Measurements from ENCODE around the gene GLIS1. TPM values are rescaled to one million over a fixed set of nuclear protein-coding genes. Genes with fewer than 3 reads are reported as not detected.
A peak's percentile ranks its signal among the peaks of the same experiment; 100 is the strongest.

The GLIS1 gene
- total RNA-seq, 1 donor from 2014 or later = 0.07 TPM

- Histone ChIP-seq H3K4me2 (ENCODE audit: low read length) (no peak overlapping the region), H3K79me2 (ENCODE audit: insufficient read depth, low read length) (no peaks in the 10 kb centered on the region), H2AFZ (ENCODE audit: low read depth, low read length) (no peak overlapping the region), H3K9me3 (ENCODE audit: insufficient read depth, low read depth, low read length) (no peaks in the 10 kb centered on the region), H3K9ac (ENCODE audit: low read length) (no peak overlapping the region), H3K4me3 (ENCODE audit: insufficient read depth, low read depth, low read length) (no peak overlapping the region), H3K27ac (ENCODE audit: low read depth, low read length) (no peak overlapping the region), H3K4me1 (ENCODE audit: insufficient read depth, low read length) (peaks cover 19% of the 10 kb centered on the region), H4K20me1 (ENCODE audit: insufficient read depth, low read length) (peaks cover 70% of the 10 kb centered on the region), H3K27me3 (ENCODE audit: insufficient read depth, low read length) (no peaks in the 10 kb centered on the region), H3K36me3 (ENCODE audit: insufficient read depth, low read length) (peaks cover 5% of the 10 kb centered on the region)
- Mint-ChIP-seq H3K27me3 (ENCODE audit: low read depth, unreplicated experiment) (peaks cover 31% of the 10 kb centered on the region), H3K9me3 (ENCODE audit: unreplicated experiment) (no peaks in the 10 kb centered on the region), H3K4me1 (ENCODE audit: low read depth, unreplicated experiment) (peaks cover 1% of the 10 kb centered on the region), H3K27ac (ENCODE audit: unreplicated experiment) (no peak overlapping the region), H3K4me3 (ENCODE audit: unreplicated experiment) (no peak overlapping the region), H3K36me3 (ENCODE audit: low read depth, unreplicated experiment) (no peaks in the 10 kb centered on the region)
- TF ChIP-seq EZH2 (IDR thresholded peaks at IDR 0.05; ENCODE audit: insufficient read depth, low read length) = no peak
- no peak for TF ChIP-seq CTCF (IDR thresholded peaks at IDR 0.05; ENCODE audit: insufficient read depth, low read depth, low read length)
- DNase-seq (ENCODE audit: low read depth) (no peak), FAIRE-seq (no peak)
These were observed 228.7 kb downstream of the GLIS1 start for GRCh38 chr1:53510215-53510614.

DNA sequence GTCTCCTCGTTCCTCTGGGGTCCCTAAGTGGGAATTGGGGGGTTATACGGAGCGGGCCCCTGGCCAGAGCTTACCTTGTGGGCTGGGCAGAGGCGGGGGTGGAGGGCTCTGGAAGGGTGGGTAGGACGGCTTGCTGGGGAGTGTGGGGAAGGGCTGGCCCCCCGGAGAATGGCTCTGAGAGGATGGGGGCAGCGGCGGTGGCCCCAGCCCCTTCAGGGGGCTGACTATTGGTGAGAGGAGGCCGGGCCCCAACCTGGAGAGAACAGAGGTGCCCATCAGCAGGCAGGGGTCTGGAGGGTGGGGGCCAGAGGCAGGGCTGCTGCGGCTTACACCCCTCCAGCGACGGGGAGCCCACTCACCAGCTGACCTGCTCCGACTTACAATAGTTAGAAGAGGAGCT, 229.2 kb downstream of the GLIS1 start:
- no peaks in the 10 kb centered on the region for H3K27me3 ChIP-seq (ENCODE audit: insufficient read depth, low read length)
- no peak for FAIRE-seq
- H3K4me1 Mint-ChIP-seq (ENCODE audit: low read depth, unreplicated experiment) = peaks cover 1% of the 10 kb centered on the region
- no peak for DNase-seq (ENCODE audit: low read depth)
- H3K36me3 Mint-ChIP-seq (ENCODE audit: low read depth, unreplicated experiment) = no peaks in the 10 kb centered on the region
- peaks cover 5% of the 10 kb centered on the region for H3K36me3 ChIP-seq (ENCODE audit: insufficient read depth, low read length)
- peaks cover 19% of the 10 kb centered on the region for H3K4me1 ChIP-seq (ENCODE audit: insufficient read depth, low read length)
- H3K27ac ChIP-seq (ENCODE audit: low read depth, low read length) = no peak overlapping the region
- no peak overlapping the region for H3K4me3 Mint-ChIP-seq (ENCODE audit: unreplicated experiment)
- TF ChIP-seq CTCF (IDR thresholded peaks at IDR 0.05; ENCODE audit: insufficient read depth, low read depth, low read length) = no peak
- TF ChIP-seq EZH2 (IDR thresholded peaks at IDR 0.05; ENCODE audit: insufficient read depth, low read length) = no peak
- H3K9ac ChIP-seq (ENCODE audit: low read length) = no peak overlapping the region
- no peak overlapping the region for H3K4me3 ChIP-seq (ENCODE audit: insufficient read depth, low read depth, low read length)
- H3K9me3 ChIP-seq (ENCODE audit: insufficient read depth, low read depth, low read length) = no peaks in the 10 kb centered on the region
- peaks cover 29% of the 10 kb centered on the region for H3K27me3 Mint-ChIP-seq (ENCODE audit: low read depth, unreplicated experiment)
- H3K79me2 ChIP-seq (ENCODE audit: insufficient read depth, low read length) = no peaks in the 10 kb centered on the region
- no peak overlapping the region for H3K4me2 ChIP-seq (ENCODE audit: low read length)
- peaks cover 66% of the 10 kb centered on the region for H4K20me1 ChIP-seq (ENCODE audit: insufficient read depth, low read length)
- H3K9me3 Mint-ChIP-seq (ENCODE audit: unreplicated experiment) = no peaks in the 10 kb centered on the region
- H2AFZ ChIP-seq (ENCODE audit: low read depth, low read length) = no peak overlapping the region
- H3K27ac Mint-ChIP-seq (ENCODE audit: unreplicated experiment) = no peak overlapping the region

GRCh38 chr1:53508991-53509666, 229.8 kb downstream of the GLIS1 start:
- no peak overlapping the region for H3K4me2 ChIP-seq (ENCODE audit: low read length)
- Mint-ChIP-seq H3K36me3 (ENCODE audit: low read depth, unreplicated experiment) (no peaks in the 10 kb centered on the region), H3K4me3 (ENCODE audit: unreplicated experiment) (no peak overlapping the region), H3K9me3 (ENCODE audit: unreplicated experiment) (no peaks in the 10 kb centered on the region), H3K4me1 (ENCODE audit: low read depth, unreplicated experiment) (peaks cover 1% of the 10 kb centered on the region), H3K27ac (ENCODE audit: unreplicated experiment) (no peak overlapping the region), H3K27me3 (ENCODE audit: low read depth, unreplicated experiment) (peaks cover 28% of the 10 kb centered on the region)
- H3K9me3 ChIP-seq (ENCODE audit: insufficient read depth, low read depth, low read length) = no peaks in the 10 kb centered on the region
- no peak overlapping the region for H3K4me3 ChIP-seq (ENCODE audit: insufficient read depth, low read depth, low read length)
- DNase-seq (ENCODE audit: low read depth) (peak; percentile 37), FAIRE-seq (no peak)
- no peak overlapping the region for H3K27ac ChIP-seq (ENCODE audit: low read depth, low read length)
- peaks cover 19% of the 10 kb centered on the region for H3K4me1 ChIP-seq (ENCODE audit: insufficient read depth, low read length)
- no peak overlapping the region for H2AFZ ChIP-seq (ENCODE audit: low read depth, low read length)
- H3K79me2 ChIP-seq (ENCODE audit: insufficient read depth, low read length) = no peaks in the 10 kb centered on the region
- TF ChIP-seq EZH2 (IDR thresholded peaks at IDR 0.05; ENCODE audit: insufficient read depth, low read length) (no peak), CTCF (IDR thresholded peaks at IDR 0.05; ENCODE audit: insufficient read depth, low read depth, low read length) (no peak)
- H3K27me3 ChIP-seq (ENCODE audit: insufficient read depth, low read length) = no peaks in the 10 kb centered on the region
- H3K36me3 ChIP-seq (ENCODE audit: insufficient read depth, low read length) = peaks cover 1% of the 10 kb centered on the region
- peaks cover 59% of the 10 kb centered on the region for H4K20me1 ChIP-seq (ENCODE audit: insufficient read depth, low read length)
- H3K9ac ChIP-seq (ENCODE audit: low read length) = no peak overlapping the region
